IMR-90 (cell line): ENCODE measurements around the gene PTPN7. TPM values are rescaled to one million over a fixed set of nuclear protein-coding genes. Genes with fewer than 3 reads are reported as not detected.

Experiments used
- ATAC-seq: fragments of 200-7000 bp; cut with Tn5 transposase; 2 replicates; pipeline ENCODE4 v1.9.1; 2020; ENCODE audit warnings: low read depth, mild to moderate bottlenecking, moderate library complexity
- BruUV-seq: library from RNA; stranded (reverse); fragments of 400-500 nt; replicated peaks from 2 replicates; lab custom pipeline; 2021; lab: Mats Ljungman, UMichigan
- CTCF ChIA-PET: fragments of 300-600 bp; formaldehyde crosslinking; extraction: SDS; loops from one replicate; lab custom pipeline; 2021; ENCODE audit warnings: antibody characterized with exemption; lab: Yijun Ruan, JAX
- POLR2A ChIA-PET: fragments of 300-600 bp; sonication (Branson Sonifier 250); formaldehyde crosslinking; loops from one replicate; lab custom pipeline; 2022; ENCODE audit warnings: antibody characterized with exemption; ENCODE audit not compliant: unreplicated experiment; lab: Charles Lee
- DNase-seq: peaks from one replicate; pipeline ENCODE4 v3.0.0; 2013
- H2AFZ ChIP-seq: replicated peaks from 2 replicates; pipeline ENCODE3; 2013; ENCODE audit warnings: low read length, mild to moderate bottlenecking; ENCODE audit not compliant: poor library complexity
- H2AK5ac ChIP-seq: 2 replicates; pipeline ENCODE4 v1.6.1; 2013; ENCODE audit warnings: low read depth, low read length, inconsistent platforms
- H2AK9ac ChIP-seq: replicated peaks from 2 replicates; pipeline ENCODE3; 2013; ENCODE audit warnings: mild to moderate bottlenecking, low read depth, low read length, moderate library complexity; ENCODE audit not compliant: poor library complexity
- H2BK120ac ChIP-seq: 2 replicates; pipeline ENCODE4 v1.6.1; 2013; ENCODE audit warnings: low read depth, low read length, inconsistent platforms
- H2BK15ac ChIP-seq: 3 replicates; pipeline ENCODE4 v1.6.1; 2013; ENCODE audit warnings: low read depth, low read length, inconsistent platforms
- H2BK20ac ChIP-seq: 2 replicates; pipeline ENCODE4 v1.6.1; 2013; ENCODE audit warnings: low read depth, mild to moderate bottlenecking, inconsistent platforms, low read length, moderate library complexity
- H2BK5ac ChIP-seq: 2 replicates; pipeline ENCODE4 v1.6.1; 2013; ENCODE audit warnings: mild to moderate bottlenecking, low read depth, low read length, inconsistent platforms; ENCODE audit not compliant: poor library complexity, severe bottlenecking
- H3K14ac ChIP-seq: replicated peaks from 2 replicates; pipeline ENCODE4 v1.6.1; 2013; ENCODE audit warnings: low read depth, low read length, inconsistent platforms
- H3K18ac ChIP-seq: 2 replicates; pipeline ENCODE4 v1.6.1; 2013; ENCODE audit warnings: low read depth, low read length, control low read depth
- H3K23ac ChIP-seq: 2 replicates; pipeline ENCODE4 v1.6.1; 2013; ENCODE audit warnings: low read depth, low read length, inconsistent platforms
- H3K27ac ChIP-seq: 2 replicates; pipeline ENCODE4 v1.5.1; 2013; ENCODE audit warnings: mild to moderate bottlenecking, control low read depth, low read length; ENCODE audit not compliant: insufficient read depth
- H3K27me3 ChIP-seq: 2 replicates; pipeline ENCODE4 v1.6.1; 2013; ENCODE audit warnings: low read length; ENCODE audit not compliant: control insufficient read depth, insufficient read depth
- H3K36me3 ChIP-seq: 2 replicates; pipeline ENCODE4 v1.6.1; 2013; ENCODE audit warnings: low read length, mixed read lengths; ENCODE audit not compliant: control insufficient read depth, insufficient read depth
- H3K4ac ChIP-seq: 2 replicates; pipeline ENCODE4 v1.6.1; 2013; ENCODE audit warnings: low read depth, low read length, inconsistent platforms
- H3K4me1 ChIP-seq: 2 replicates; pipeline ENCODE4 v1.6.1; 2013; ENCODE audit warnings: low read length, mixed read lengths; ENCODE audit not compliant: control insufficient read depth, insufficient read depth
- H3K4me2 ChIP-seq: 2 replicates; pipeline ENCODE4 v1.6.1; 2013; ENCODE audit warnings: low read depth, mild to moderate bottlenecking, control low read depth, low read length, moderate library complexity
- H3K4me3 ChIP-seq: 2 replicates; pipeline ENCODE4 v1.5.1; 2013; ENCODE audit warnings: low read depth, mild to moderate bottlenecking, control low read depth, low read length, moderate library complexity; ENCODE audit not compliant: insufficient read depth
- H3K56ac ChIP-seq: 2 replicates; pipeline ENCODE4 v1.6.1; 2013; ENCODE audit warnings: low read length, inconsistent platforms; ENCODE audit not compliant: insufficient read depth; ENCODE audit errors: extremely low read depth
- H3K79me1 ChIP-seq, 2 experiments: 2 replicates each; pipeline ENCODE4 v1.6.1; 2013; ENCODE audit warnings: low read length in 2 of 2, inconsistent platforms in 1 of 2, low read depth in 1 of 2
- H3K9ac ChIP-seq: 2 replicates; pipeline ENCODE4 v1.6.1; 2013; ENCODE audit warnings: low read depth, low read length, control low read depth
- H3K9me1 ChIP-seq: 2 replicates; pipeline ENCODE4 v1.6.1; 2013; ENCODE audit warnings: low read length, inconsistent platforms; ENCODE audit not compliant: insufficient read depth
- H3K9me3 ChIP-seq: 2 replicates; pipeline ENCODE4 v1.6.1; 2013; ENCODE audit warnings: low read length; ENCODE audit not compliant: control insufficient read depth, insufficient read depth
- H4K20me1 ChIP-seq: 2 replicates; pipeline ENCODE4 v1.6.1; 2013; ENCODE audit warnings: low read length, inconsistent platforms; ENCODE audit not compliant: insufficient read depth
- H4K5ac ChIP-seq: 2 replicates; pipeline ENCODE4 v1.6.1; 2013; ENCODE audit warnings: mild to moderate bottlenecking, low read depth, low read length, control low read depth
- H4K8ac ChIP-seq, 2 experiments: 2 replicates each; pipeline ENCODE4 v1.6.1; 2013; ENCODE audit warnings: low read depth in 2 of 2, low read length in 2 of 2, control low read depth in 1 of 2, inconsistent platforms in 1 of 2
- H4K91ac ChIP-seq: 2 replicates; pipeline ENCODE4 v1.6.1; 2013; ENCODE audit warnings: low read depth, low read length, inconsistent platforms; ENCODE audit not compliant: insufficient read depth
- CEBPB ChIP-seq: IDR thresholded peaks from 2 replicates; pipeline ENCODE4 v1.6.1; 2012; ENCODE audit warnings: low read depth, low read length, improper control_type of control experiment
- CTCF ChIP-seq: conservative IDR thresholded peaks from 2 replicates; pipeline ENCODE4 v1.5.1; 2012; ENCODE audit warnings: mild to moderate bottlenecking, low read depth, low read length, improper control_type of control experiment
- ELK1 ChIP-seq: fragments of 150-350 bp; IDR thresholded peaks from 2 replicates; pipeline ENCODE4 v1.6.1; 2016; ENCODE audit warnings: low read depth, mild to moderate bottlenecking, low read length, moderate library complexity, borderline replicate concordance
- FOS ChIP-seq: fragments of 150-350 bp; IDR thresholded peaks from 2 replicates; pipeline ENCODE4 v1.6.1; 2016; ENCODE audit warnings: low read depth, low read length
- MAFK ChIP-seq: IDR thresholded peaks from 2 replicates; pipeline ENCODE4 v1.6.1; 2012; ENCODE audit warnings: low read depth, low read length, improper control_type of control experiment
- MAZ ChIP-seq: IDR thresholded peaks from 2 replicates; pipeline ENCODE4 v1.6.1; 2012; ENCODE audit warnings: low read depth, mild to moderate bottlenecking, low read length, improper control_type of control experiment, moderate library complexity, borderline replicate concordance
- MXI1 ChIP-seq: IDR thresholded peaks from 2 replicates; pipeline ENCODE4 v1.6.1; 2012; ENCODE audit warnings: low read depth, mild to moderate bottlenecking, low read length, moderate library complexity, borderline replicate concordance
- NFE2L2 ChIP-seq: fragments of 150-350 bp; IDR thresholded peaks from 2 replicates; pipeline ENCODE4 v1.6.1; 2016; ENCODE audit warnings: low read depth, mild to moderate bottlenecking, low read length
- POLR2A ChIP-seq: IDR thresholded peaks from 2 replicates; pipeline ENCODE4 v1.6.1; 2012; ENCODE audit warnings: mild to moderate bottlenecking, low read depth, low read length
- RAD21 ChIP-seq: IDR thresholded peaks from 2 replicates; pipeline ENCODE4 v1.6.1; 2012; ENCODE audit warnings: low read length, improper control_type of control experiment
- RCOR1 ChIP-seq: IDR thresholded peaks from 2 replicates; pipeline ENCODE4 v1.6.1; 2012; ENCODE audit warnings: mild to moderate bottlenecking, low read length, improper control_type of control experiment; ENCODE audit not compliant: insufficient replicate concordance
- RFX5 ChIP-seq: IDR thresholded peaks from 2 replicates; pipeline ENCODE4 v1.8.0; 2012; ENCODE audit warnings: low read depth, mild to moderate bottlenecking, low read length, moderate library complexity
- USF2 ChIP-seq: fragments of 150-350 bp; IDR thresholded peaks from 2 replicates; pipeline ENCODE4 v1.6.1; 2017; ENCODE audit warnings: mild to moderate bottlenecking, antibody characterized with exemption, low read length, low read depth
- WGBS, 2 experiments: methylation state at CpG; one replicate each; pipeline versions ENCODE4 v1.1.5 to v1.1.7; 2013; ENCODE audit warnings: missing lambda C conversion rate in 2 of 2; ENCODE audit not compliant: insufficient read length in 1 of 2; ENCODE audit errors: extremely low coverage in 2 of 2; 5-methylcytosine and 5-hydroxymethylcytosine counted together
- dilution Hi-C: fragments of 300-500 bp; cut with HindIII; formaldehyde crosslinking; loops from one replicate; pipeline ENCODE4 v1.14.3; 2018; ENCODE audit warnings: low sequenced_read_pairs; ENCODE audit not compliant: unreplicated experiment
- in situ Hi-C: fragments of 300-500 bp; cut with MboI; formaldehyde crosslinking; loops from 3 replicates; pipeline ENCODE4 v1.14.3; 2019; ENCODE audit warnings: low sequenced_read_pairs, inconsistent platforms, mixed read lengths
- intact Hi-C: fragments of 100-400 bp; cut with micrococcal nuclease; formaldehyde crosslinking; loops from 2 replicates; pipeline ENCODE4 v1.10.0; 2022
- polyA plus RNA-seq, 3 experiments: library from polyadenylated mRNA; depleted of rRNA; stranded (reverse); fragments of >200 nt; gene quantifications; 2 replicates each; pipeline ENCODE4 v1.2.3, GENCODE V29; 2012; ENCODE audit warnings: low replicate concordance in 1 of 3
- total RNA-seq: library from RNA; depleted of rRNA; stranded (reverse); fragments of >200 nt; gene quantifications from 2 replicates; pipeline ENCODE4 v1.2.3, GENCODE V29; 2012

PTPN7 gene
- total and polyA plus RNA-seq, 2 of the 4 experiments (the other 2 are of a cell fraction) = 0.05 TPM; not detected in 1

- ATAC-seq (no peak; the same call in 1 of the 2 replicates), DNase-seq (no peak)
- no peak overlapping the region for H3K9ac ChIP-seq
- no TSS peak for BruUV-seq
- H3K4me3 ChIP-seq = no peak overlapping the region
- no peak for TF ChIP-seq MAZ
- no peak for TF ChIP-seq USF2
- no peak for TF ChIP-seq RFX5
- TF ChIP-seq NFE2L2 = no peak
- TF ChIP-seq RCOR1 = no peak
- TF ChIP-seq RAD21 = no peak
- TF ChIP-seq MAFK = no peak
- no peak for TF ChIP-seq CTCF
- no peak for TF ChIP-seq CEBPB
- no peak for TF ChIP-seq POLR2A
- no peak for TF ChIP-seq MXI1
- no peak for TF ChIP-seq FOS
- TF ChIP-seq ELK1 = no peak
- no peaks in the 10 kb centered on the region for H3K9me1 ChIP-seq
- no peak overlapping the region for H3K23ac ChIP-seq
- no peak overlapping the region for H3K4ac ChIP-seq
- H3K9me3 ChIP-seq = no peaks in the 10 kb centered on the region
- H4K8ac ChIP-seq = no peak overlapping the region
- no peak overlapping the region for H3K14ac ChIP-seq
- in situ Hi-C loops (loop anchor here (10.0 to 25.0 kb wide), 2 partner anchors 235 to 592 kb away; partner anchors contain the start of gene NAV1), dilution Hi-C loops (no loop called here), intact Hi-C loops (no loop called here)
- WGBS, 2 experiments = 51% methylated on average over 3 of the region's 8 CpGs; no CpG with 5 or more reads in 1 of the 2 experiments
- H3K4me2 ChIP-seq = no peak overlapping the region
- no peak overlapping the region for H2BK5ac ChIP-seq
- H2AK5ac ChIP-seq = no peak overlapping the region
- H2BK20ac ChIP-seq = no peak overlapping the region
- CTCF ChIA-PET = interaction anchor here (0.6 to 0.9 kb wide), 2 partner anchors 130 to 1543 kb away, joined by 3 read pairs; no protein-coding TSS in a partner anchor
- POLR2A ChIA-PET = no interaction called here
- peak overlapping the region; percentile 55 for H2AK9ac ChIP-seq
- no peak overlapping the region for H3K27ac ChIP-seq
- H2AFZ ChIP-seq = peak overlapping the region; percentile 46
- H3K56ac ChIP-seq = no peak overlapping the region
- peaks cover 20% of the 10 kb centered on the region for H3K36me3 ChIP-seq
- no peak overlapping the region for H2BK15ac ChIP-seq
- peaks cover 1 to 3% of the 10 kb centered on the region in 2 experiments; a peak in 2 of 4 replicates for H3K79me1 ChIP-seq
- H3K27me3 ChIP-seq = peaks cover 8% of the 10 kb centered on the region
- H4K91ac ChIP-seq = no peak overlapping the region
- H3K4me1 ChIP-seq = 0 out of 2 replicates have a peak, but pooled peaks cover 1% of the 10 kb centered on the region
- H3K18ac ChIP-seq = no peak overlapping the region
- H4K5ac ChIP-seq = no peak overlapping the region
- H4K20me1 ChIP-seq = peaks cover 13% of the 10 kb centered on the region
- H2BK120ac ChIP-seq = no peak overlapping the region
These were observed 30.7 kb downstream of the PTPN7 start for GRCh38 chr1:202129453-202130296.
